GM23338 (cell line): ENCODE measurements around the gene CYB5B. TPM values are rescaled to one million over a fixed set of nuclear protein-coding genes. Genes with fewer than 3 reads are reported as not detected.

Experiments
- ATAC-seq: fragments of 200-7000 bp; cut with Tn5 transposase; 3 replicates; pipeline ENCODE4 v1.9.1; 2020
- DNase-seq: peaks from one replicate; pipeline ENCODE4 v3.0.0-alpha.2; 2015; ENCODE audit warnings: low spot score
- H2AFZ ChIP-seq: fragments of 200-600 bp; sonication (generic); 2 replicates; pipeline ENCODE4 v1.8.0; 2016; ENCODE audit warnings: antibody characterized with exemption, mild to moderate bottlenecking, moderate library complexity
- H3F3A ChIP-seq: fragments of 200-600 bp; sonication (generic); replicated peaks from 2 replicates; pipeline ENCODE4 v1.8.0; 2017; ENCODE audit warnings: antibody characterized with exemption, mixed run types, low read depth
- H3K27ac ChIP-seq: fragments of 200-600 bp; sonication (generic); 2 replicates; pipeline ENCODE4 v1.6.1; 2016; ENCODE audit warnings: low read depth
- H3K27me3 ChIP-seq: fragments of 200-600 bp; sonication (generic); 2 replicates; pipeline ENCODE4 v1.8.0; 2016; ENCODE audit warnings: mild to moderate bottlenecking, mixed run types, moderate library complexity; ENCODE audit not compliant: insufficient read depth
- H3K36me3 ChIP-seq: fragments of 200-600 bp; sonication (generic); 2 replicates; pipeline ENCODE4 v1.8.0; 2016; ENCODE audit warnings: mild to moderate bottlenecking; ENCODE audit not compliant: insufficient read depth
- H3K4me1 ChIP-seq: fragments of 200-600 bp; sonication (generic); 2 replicates; pipeline ENCODE4 v1.8.0; 2016; ENCODE audit warnings: mild to moderate bottlenecking, moderate library complexity; ENCODE audit not compliant: insufficient read depth
- H3K4me2 ChIP-seq: fragments of 200-600 bp; sonication (generic); 2 replicates; pipeline ENCODE4 v1.7.1; 2017; ENCODE audit warnings: mixed run types
- H3K4me3 ChIP-seq: fragments of 200-600 bp; sonication (generic); 2 replicates; pipeline ENCODE4 v1.6.1; 2016; ENCODE audit warnings: mixed run types
- H3K79me2 ChIP-seq: fragments of 200-600 bp; sonication (generic); replicated peaks from 2 replicates; pipeline ENCODE4 v1.8.0; 2017; ENCODE audit warnings: mild to moderate bottlenecking; ENCODE audit not compliant: insufficient read depth
- H3K9me2 ChIP-seq: fragments of 200-600 bp; sonication (generic); 2 replicates; pipeline ENCODE4 v1.8.0; 2017; ENCODE audit not compliant: insufficient read depth
- H4K20me1 ChIP-seq: fragments of 200-600 bp; sonication (generic); replicated peaks from 2 replicates; pipeline ENCODE4 v1.8.0; 2017; ENCODE audit warnings: mild to moderate bottlenecking; ENCODE audit not compliant: insufficient read depth
- H3K27ac Mint-ChIP-seq: 2 replicates; pipeline ENCODE4 v1.8.0; 2020; ENCODE audit warnings: inconsistent platforms, mild to moderate bottlenecking, moderate library complexity, mixed read lengths
- H3K27me3 Mint-ChIP-seq: 3 replicates; pipeline ENCODE4 v1.8.0; 2022; ENCODE audit warnings: low read depth, mild to moderate bottlenecking, moderate library complexity, mixed read lengths, inconsistent platforms; ENCODE audit not compliant: insufficient read depth, poor library complexity
- H3K36me3 Mint-ChIP-seq: 3 replicates; pipeline ENCODE4 v1.8.0; 2021; ENCODE audit warnings: low read depth, mild to moderate bottlenecking, inconsistent platforms, moderate library complexity, mixed read lengths
- H3K4me1 Mint-ChIP-seq: 3 replicates; pipeline ENCODE4 v1.8.0; 2020; ENCODE audit warnings: mild to moderate bottlenecking, inconsistent platforms, mixed read lengths
- H3K4me3 Mint-ChIP-seq: 3 replicates; pipeline ENCODE4 v1.8.0; 2021; ENCODE audit warnings: moderate library complexity, mild to moderate bottlenecking, inconsistent platforms, mixed read lengths
- H3K9me3 Mint-ChIP-seq: 3 replicates; pipeline ENCODE4 v1.8.0; 2020; ENCODE audit warnings: moderate library complexity, mild to moderate bottlenecking, inconsistent platforms, mixed read lengths
- EZH2 ChIP-seq: fragments of 200-600 bp; sonication (generic); IDR thresholded peaks from one replicate; pipeline ENCODE4 v1.8.0; 2017; ENCODE audit warnings: antibody characterized with exemption, mild to moderate bottlenecking, low read depth; ENCODE audit not compliant: unreplicated experiment
- EZH2phosphoT487 ChIP-seq: fragments of 200-600 bp; sonication (generic); IDR thresholded peaks from one replicate; pipeline ENCODE4 v1.8.1; 2018; ENCODE audit warnings: antibody characterized with exemption; ENCODE audit not compliant: unreplicated experiment
- JUNB ChIP-seq: IDR thresholded peaks from one replicate; pipeline ENCODE4 v1.6.1; 2016; ENCODE audit warnings: antibody characterized with exemption; ENCODE audit not compliant: unreplicated experiment
- NANOG ChIP-seq: IDR thresholded peaks from 2 replicates; pipeline ENCODE4 v1.6.1; 2016; ENCODE audit warnings: antibody characterized with exemption, borderline replicate concordance
- REST ChIP-seq: IDR thresholded peaks from one replicate; pipeline ENCODE4 v1.6.1; 2018; ENCODE audit warnings: antibody characterized with exemption; ENCODE audit not compliant: unreplicated experiment
- STAT1 ChIP-seq: IDR thresholded peaks from one replicate; pipeline ENCODE4 v1.6.1; 2016; ENCODE audit warnings: antibody characterized with exemption; ENCODE audit not compliant: unreplicated experiment
- ZNF462 ChIP-seq: fragments of 250-450 bp; sonication (Bioruptor Pico); IDR thresholded peaks from 2 replicates; pipeline ENCODE4 v1.5.0; 2020; ENCODE audit warnings: mild to moderate bottlenecking, moderate library complexity
- polyA plus RNA-seq: library from polyadenylated mRNA; unstranded; fragments of >200 nt; fragmentation: Nextera tagmentation; extraction: Ambion mirVana; gene quantifications from 2 replicates; pipeline ENCODE4 v1.2.1, GENCODE V29; 2016
- total RNA-seq: library from RNA; depleted of rRNA; stranded (reverse); fragments of >200 nt; shearing (Covaris generic); gene quantifications from 2 replicates; pipeline ENCODE4 v1.2.3, GENCODE V29; 2014
- TF ChIP-seq, protein P1 (sequence below), 2 experiments: fragments of 200-600 bp in 1 of 2; sonication (generic) in 1 of 2; conservative IDR thresholded peaks; 2 replicates each; pipeline versions ENCODE4 v1.5.1 to v1.6.1; 2016 to 2017; ENCODE audit warnings: antibody characterized with exemption in 2 of 2, low read depth in 2 of 2, mild to moderate bottlenecking in 2 of 2, moderate library complexity in 1 of 2

CYB5B gene
- total and polyA plus RNA-seq, 2 experiments from 2014 or later: 72.0 to 110 TPM

DNA sequence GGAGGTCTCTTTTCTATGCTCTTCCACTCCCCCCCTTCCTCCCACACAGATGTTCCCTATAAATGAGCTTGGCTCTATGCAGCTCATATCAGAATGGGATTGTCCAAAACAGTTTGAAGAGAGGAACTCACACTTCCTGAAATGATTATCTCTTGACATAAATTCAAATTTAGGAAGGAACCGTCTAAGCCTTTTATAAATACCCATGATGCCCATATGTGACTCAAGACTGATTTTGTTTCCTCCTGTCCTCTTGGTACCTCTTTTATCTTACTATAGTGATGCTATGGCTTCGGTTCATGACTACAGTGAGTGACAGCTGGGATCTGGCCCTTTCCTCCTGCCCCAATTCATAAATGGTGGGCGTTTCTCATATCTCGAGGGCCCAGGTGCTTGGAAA, 22.0 kb upstream of the CYB5B start:
- H3K79me2 ChIP-seq: no peaks in the 10 kb centered on the region
- DNase-seq: no peak
- Mint-ChIP-seq H3K9me3 (no peaks in the 10 kb centered on the region; the same call in 2 of the 3 replicates), H3K36me3 (no peaks in the 10 kb centered on the region), H3K27me3 (no peaks in the 10 kb centered on the region), H3K4me3 (no peak overlapping the region), H3K27ac (no peak overlapping the region), H3K4me1 (peaks cover 13% of the 10 kb centered on the region; the same call in 2 of the 3 replicates)
- no peak overlapping the region for H3K27ac ChIP-seq
- H4K20me1 ChIP-seq: no peaks in the 10 kb centered on the region
- H3F3A ChIP-seq: no peaks in the 10 kb centered on the region
- H3K4me2 ChIP-seq: no peak overlapping the region
- no peak for TF ChIP-seq EZH2phosphoT487
- no peak for TF ChIP-seq ZNF462 (CRISPR knock-in tag)
- no peak for TF ChIP-seq REST
- TF ChIP-seq STAT1: no peak
- TF ChIP-seq EZH2: no peak
- TF ChIP-seq JUNB: no peak
- no peak for TF ChIP-seq NANOG
- TF ChIP-seq, protein P1, sequence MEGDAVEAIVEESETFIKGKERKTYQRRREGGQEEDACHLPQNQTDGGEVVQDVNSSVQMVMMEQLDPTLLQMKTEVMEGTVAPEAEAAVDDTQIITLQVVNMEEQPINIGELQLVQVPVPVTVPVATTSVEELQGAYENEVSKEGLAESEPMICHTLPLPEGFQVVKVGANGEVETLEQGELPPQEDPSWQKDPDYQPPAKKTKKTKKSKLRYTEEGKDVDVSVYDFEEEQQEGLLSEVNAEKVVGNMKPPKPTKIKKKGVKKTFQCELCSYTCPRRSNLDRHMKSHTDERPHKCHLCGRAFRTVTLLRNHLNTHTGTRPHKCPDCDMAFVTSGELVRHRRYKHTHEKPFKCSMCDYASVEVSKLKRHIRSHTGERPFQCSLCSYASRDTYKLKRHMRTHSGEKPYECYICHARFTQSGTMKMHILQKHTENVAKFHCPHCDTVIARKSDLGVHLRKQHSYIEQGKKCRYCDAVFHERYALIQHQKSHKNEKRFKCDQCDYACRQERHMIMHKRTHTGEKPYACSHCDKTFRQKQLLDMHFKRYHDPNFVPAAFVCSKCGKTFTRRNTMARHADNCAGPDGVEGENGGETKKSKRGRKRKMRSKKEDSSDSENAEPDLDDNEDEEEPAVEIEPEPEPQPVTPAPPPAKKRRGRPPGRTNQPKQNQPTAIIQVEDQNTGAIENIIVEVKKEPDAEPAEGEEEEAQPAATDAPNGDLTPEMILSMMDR (conservative IDR thresholded peaks at IDR 0.05; ENCODE audit: low read depth in 2 of 2): no peak
- no peaks in the 10 kb centered on the region for H3K9me2 ChIP-seq
- no peak for ATAC-seq
- no peaks in the 10 kb centered on the region for H3K36me3 ChIP-seq
- no peaks in the 10 kb centered on the region for H3K27me3 ChIP-seq
- no peak overlapping the region for H3K4me3 ChIP-seq
- peaks cover 9% of the 10 kb centered on the region for H3K4me1 ChIP-seq
- peak overlapping the region; percentile 9; the same call in 1 of the 2 replicates for H2AFZ ChIP-seq
